Renal pelvis (tissue), 4 donors: ENCODE results near the gene RMI2. TPM values are rescaled to one million over a fixed set of nuclear protein-coding genes. Genes with fewer than 3 reads are reported as not detected.

Experiments
- DNase-seq: peaks from one replicate; pipeline ENCODE4 v3.0.0-alpha.2; 2013
- polyA plus RNA-seq, 3 donors: library from polyadenylated mRNA; unstranded; fragments of 120-200 nt; gene quantifications; one replicate each; pipeline ENCODE4 v1.2.1, GENCODE V29; 2013; ENCODE audit not compliant: insufficient read length in 3 of 3

RMI2 gene
- polyA plus RNA-seq, 3 donors = 21.1 to 31.2 (median 28.3) TPM

GRCh38 chr16:11307639-11308492 is 37.4 kb upstream of the RMI2 start:
- DNase-seq = no peak

DNA sequence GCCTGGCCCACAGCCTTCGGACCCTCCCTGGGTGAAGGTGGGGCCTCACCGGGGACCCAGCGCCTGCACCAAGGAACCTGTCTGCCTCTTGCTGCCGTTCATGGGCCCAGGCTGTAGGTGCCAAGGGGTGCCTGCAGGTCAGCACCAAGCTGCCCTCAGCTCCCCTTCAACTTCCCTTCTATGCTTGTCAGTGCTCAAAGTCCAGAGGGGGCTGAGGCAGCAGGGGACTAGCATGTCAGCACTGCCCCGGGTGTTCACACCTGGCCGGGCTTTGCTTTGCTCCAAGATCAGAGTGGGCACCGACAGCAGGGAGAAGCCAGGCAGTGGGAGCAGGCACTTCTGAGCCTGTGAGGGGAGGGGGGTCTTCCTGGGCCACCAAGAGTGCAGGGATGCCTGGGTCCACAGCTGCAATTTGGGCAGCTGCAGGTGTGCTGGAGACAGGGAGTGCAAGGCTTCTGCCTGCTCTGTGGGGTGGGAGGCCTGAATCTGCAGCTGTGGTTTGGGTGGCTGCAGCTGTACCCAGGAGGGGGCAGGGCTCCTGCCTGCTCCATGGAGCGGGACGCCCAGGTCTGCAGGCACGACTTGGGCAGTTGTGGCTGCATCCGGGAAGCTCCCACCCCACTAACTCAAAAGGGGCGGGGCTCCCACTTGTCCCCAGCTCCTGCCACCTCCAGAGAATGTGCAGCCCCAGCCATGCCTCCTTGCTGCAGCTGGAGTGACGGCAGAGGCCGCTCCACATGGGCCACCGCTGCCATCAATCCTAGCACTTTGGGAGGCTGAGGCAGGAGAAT is 36.6 kb upstream of the RMI2 start:
- no peak for DNase-seq

DNA sequence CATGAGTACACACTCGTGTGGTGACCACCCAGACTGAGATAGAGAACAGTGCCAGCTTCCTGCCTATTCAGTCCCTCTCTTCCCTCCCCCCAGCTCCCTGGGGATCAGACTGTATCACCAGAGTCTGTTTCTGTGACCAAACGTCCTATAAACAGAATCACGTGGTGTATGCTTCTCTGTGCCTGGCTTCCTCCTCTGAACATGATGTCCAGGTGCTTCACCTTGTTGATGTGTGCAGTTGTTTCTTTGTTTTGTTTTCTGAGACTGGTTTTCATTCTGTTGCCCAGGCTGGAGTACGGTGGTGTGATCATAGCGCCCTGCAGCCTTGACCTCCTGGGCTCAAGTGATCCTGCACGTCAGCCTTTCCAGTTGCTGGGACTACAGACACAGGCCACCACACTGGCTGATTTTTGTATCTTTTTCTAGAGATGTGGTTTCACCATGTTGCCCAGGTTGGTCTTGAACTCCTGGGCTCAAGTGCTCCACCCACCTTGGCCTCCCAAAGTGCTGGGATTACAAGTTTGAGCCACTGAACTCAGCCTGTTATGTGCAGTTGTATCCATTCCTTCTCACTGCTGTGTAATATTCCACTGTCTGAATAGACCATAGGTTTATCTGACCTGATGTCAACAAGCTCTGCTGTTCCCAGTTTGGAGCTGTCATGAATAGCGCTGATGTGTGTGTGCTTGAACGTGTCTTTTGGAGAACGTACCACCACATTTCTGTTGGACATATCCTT is 35.2 kb upstream of the RMI2 start:
- DNase-seq = no peak

DNA sequence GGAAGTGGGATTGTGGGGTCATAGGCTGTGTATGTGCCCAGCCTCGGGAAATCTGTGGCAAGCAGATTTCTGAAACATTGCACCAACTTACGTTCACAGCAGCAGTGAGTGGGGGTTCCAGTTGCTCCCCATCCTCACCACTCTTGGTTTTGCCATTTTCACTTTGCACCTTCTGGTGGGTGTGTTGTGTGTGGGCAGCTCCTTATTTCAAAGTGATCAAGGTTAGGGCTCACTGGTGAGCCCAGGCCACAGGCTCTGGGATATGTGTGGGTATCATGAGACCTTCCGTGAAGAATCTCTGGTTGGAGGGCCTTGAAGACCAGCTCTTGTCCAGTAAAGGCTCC is 34.7 kb upstream of the RMI2 start:
- no peak for DNase-seq

DNA sequence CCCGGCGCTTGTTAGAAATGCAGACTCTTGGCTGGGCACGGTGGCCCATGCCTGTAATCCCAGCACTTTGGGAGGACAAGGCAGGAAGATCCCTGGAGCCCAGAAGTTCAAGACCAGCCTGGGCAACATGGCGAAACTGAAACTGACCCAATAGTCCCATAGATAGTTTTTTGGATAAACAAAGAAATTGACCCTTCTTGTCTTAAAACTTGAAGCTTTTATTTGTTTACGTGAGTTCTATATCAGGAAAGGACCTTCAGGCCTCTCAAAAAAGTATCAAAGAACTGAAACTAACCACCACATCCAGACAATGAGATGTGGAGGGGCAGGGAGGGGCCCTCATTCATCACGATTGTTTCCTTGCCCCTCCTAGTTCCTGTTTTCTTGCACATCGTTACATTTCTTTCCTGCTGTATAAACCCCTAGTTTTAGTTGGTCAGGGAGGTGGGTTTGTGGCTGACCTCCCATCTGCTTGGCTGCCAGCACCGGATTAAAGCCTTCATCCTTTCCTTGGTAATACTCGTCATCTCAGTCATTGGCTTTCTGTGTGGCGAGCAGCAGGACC is 34.2 kb upstream of the RMI2 start:
- no peak for DNase-seq

DNA sequence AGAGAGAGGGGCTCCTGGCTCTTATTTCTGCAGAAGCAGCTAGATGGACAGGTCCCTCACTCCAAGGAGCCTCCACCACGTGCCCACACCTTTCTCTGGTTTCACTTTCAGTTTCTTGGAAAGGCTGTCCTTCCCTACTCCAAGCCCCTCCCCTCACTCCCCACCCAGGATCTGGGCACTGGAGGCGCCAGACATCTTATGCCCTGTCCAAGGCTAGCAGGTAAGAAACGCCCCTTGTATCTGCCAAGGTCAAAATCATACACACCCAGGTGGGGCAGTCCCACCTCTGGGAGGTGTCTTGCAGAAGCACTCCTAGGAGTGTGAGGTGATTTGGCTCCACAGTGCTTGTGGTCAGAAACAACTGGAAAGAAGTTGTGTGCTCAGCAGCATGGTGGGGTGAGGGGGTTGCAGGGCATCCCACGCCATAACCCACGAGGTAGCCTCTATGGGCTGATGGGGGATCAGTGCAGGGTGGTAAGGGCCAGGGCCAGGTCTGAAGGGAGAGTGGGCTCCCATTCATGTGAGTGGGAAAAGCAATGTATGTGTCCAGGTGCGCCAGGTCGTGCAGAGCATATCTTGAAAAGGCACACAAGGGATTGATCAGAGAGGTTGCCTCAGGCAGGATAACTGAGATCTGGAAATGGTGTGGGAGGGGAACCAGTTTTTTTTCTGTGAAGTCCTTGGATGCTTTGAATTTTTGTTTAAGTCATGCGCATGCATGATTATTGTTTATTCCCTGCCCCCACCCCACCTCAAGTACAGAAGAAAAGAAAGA is 32.4 kb upstream of the RMI2 start:
- DNase-seq = no peak

DNA sequence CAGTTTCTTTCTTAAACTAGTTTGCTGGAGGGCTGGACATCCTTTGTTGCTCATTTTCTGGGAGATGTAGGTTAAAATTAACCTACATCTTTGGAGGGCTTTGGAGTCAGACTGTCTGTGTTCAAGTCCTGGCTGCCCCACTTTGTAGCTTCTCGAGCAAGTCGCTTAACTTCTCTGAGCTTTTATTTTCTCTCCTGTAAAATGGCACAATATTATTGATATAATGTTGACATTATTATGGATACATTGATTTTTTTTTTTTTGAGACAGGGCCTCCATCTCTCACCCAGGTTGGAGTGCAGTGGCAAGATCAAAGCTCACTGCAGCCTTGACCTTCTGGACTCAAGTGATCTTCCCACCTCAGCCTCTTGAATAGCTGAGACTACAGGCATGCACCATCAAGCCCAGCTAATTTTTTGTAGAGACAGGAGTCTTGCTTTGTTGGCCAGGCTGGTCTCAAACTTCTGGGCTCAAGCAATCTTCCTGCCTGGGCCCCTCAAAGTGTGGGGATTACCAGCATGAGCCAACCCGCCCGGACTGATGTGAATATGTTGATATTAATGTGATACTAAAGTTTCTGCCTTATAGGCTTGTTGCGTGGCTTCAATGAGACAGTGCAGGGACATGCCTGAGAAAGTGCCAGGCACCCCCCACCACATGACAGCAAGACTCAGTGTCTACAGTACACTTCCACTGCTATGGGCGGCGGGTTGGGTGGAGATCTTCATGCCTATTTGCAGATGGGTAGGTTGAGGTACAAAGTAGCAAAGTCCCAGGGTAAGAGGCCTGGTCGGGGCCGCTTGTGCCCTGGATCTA is 31.6 kb upstream of the RMI2 start:
- no peak for DNase-seq

- DNase-seq = no peak
These were observed 30.9 kb upstream of the RMI2 start for GRCh38 chr16:11314309-11314894.

GRCh38 chr16:11315510-11315909 is 29.7 kb upstream of the RMI2 start:
- peak; percentile 89 for DNase-seq

DNA sequence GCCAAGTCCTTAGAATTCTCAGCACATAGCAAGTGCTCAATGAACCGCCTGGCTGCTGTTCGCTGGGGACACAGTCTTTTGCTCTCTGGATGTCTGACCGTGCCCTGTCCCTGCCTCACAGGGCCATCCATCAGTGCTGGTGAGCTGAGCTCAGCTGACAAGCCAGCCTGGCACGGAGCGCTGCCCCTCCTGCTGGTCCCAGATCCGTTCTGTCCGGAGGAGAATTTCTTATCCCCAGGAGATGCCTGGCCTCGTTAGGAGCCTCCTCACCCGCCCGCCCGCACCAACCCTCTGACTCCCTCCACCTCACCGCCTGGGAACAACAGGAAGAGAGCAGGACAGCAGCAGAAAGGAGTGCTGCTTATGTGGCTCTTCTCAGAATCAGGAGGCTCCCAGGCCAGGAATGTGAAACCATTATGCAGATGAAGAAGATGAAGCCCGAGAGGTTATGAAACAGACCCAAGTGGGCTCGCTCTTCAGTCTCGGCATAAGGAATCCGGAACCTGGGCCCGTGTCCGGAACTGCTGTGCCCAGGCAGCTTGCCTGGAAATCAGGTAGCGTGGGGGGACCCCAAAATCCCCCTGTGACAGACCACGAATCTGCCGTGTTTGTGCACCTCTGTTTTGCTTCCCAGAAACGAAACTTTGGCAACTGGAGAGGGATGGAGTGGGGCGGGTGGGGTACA is 28.8 kb upstream of the RMI2 start:
- DNase-seq = no peak

DNA sequence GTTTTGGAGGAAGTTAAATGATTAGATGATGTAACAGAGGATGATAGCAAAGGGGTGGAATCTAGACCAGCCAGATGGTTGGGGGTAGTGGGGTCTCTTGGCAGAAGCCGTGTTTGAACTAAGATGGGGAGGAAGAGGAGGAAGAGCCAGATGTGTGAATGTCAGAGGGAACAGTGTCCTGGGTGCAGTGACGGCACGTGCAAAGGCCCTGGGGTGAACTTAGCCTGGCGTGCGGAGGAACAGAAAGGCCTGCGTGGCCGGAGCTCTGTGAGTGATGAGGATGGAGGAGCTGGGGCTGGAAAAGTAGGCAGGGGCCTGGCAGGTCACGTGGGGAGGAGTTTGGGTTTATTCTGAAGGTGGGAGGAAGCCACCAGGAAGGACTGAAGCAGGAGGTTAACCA is 26.4 kb upstream of the RMI2 start:
- no peak for DNase-seq

GRCh38 chr16:11319529-11320146 is 25.6 kb upstream of the RMI2 start:
- no peak for DNase-seq

DNA sequence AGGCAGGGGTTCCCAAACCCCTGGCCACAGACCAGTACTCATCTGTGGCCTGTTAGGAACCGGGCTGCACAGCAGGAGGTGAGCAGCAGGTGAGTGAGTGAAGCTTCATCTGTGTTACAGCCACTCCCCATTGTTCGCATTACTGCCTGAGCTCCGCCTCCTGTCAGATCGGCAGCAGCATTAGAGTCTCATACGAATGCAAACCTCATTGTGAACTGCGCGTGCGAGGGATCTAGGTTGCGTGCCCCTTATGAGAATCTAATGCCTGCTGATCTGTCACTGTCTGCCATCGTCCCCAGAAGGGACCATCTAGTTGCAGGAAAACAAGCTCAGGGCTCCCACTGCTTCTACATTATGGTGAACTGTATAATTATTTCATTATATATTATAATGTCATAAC is 25.1 kb upstream of the RMI2 start:
- no peak for DNase-seq

DNA sequence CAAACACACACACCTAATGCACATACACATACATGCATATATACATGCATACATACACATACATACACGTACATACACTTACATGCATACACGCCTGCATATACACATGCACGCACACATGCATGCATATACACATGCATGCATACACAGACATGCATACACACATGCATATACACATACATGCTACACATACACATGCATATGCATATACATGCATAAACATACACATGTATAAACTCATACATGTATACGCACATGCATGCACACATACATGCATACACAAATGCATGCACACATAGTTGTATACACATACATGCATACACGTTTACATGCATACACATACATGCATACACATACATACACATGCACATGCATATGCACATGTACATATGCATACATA is 23.6 kb upstream of the RMI2 start:
- no peak for DNase-seq

GRCh38 chr16:11322823-11323222 is 22.4 kb upstream of the RMI2 start:
- no peak for DNase-seq

DNA sequence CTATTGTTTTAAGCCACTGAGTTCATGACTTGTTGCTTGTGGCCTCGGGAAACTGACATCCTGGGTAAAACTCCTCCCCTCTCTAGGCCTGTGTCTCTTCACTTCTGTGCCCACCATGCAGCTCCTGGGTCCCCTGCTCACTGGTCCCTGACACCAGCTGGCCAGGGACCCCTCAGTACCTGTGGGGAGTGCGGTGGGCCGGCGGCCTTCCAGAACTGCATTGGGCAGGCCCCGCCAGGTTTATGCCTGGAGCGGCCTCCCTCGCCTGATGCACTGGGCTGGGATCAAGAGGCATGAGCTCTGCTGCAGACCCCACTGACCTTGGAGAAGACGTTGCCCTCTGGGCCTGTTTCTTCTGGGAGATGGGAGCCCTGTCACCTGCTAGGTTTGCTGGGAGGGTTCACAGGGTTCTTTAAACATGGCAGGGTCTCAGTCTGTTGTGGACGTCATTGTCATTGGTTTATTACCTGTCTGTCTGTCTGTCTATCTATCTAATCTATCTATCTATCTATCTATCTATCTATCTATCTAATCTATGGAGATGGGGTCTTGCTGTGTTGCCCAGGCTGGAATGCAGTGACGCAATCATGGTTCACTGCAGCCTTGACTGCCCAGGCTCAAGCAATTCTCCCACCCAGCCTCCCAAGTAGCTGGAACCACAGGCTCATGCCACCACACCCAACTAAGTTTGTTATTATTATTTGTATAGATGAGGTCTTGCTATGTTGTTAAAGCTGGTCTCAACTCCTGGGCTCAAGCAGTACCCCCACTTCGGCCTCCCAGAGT is 21.5 kb upstream of the RMI2 start:
- DNase-seq = no peak

- no peak for DNase-seq
These were observed 19.7 kb upstream of the RMI2 start for GRCh38 chr16:11325404-11326083.
